Stimulated activated CD8-positive, alpha-beta memory T cell treated with anti-CD3 and anti-CD28 coated beads, Interleukin-12 subunit alpha, Interleukin-12 subunit beta, amount 100 ng/mL, for 24 hours (primary cell): ENCODE measurements around the gene STN1.
"Not testable (repeated sequence)": the region's sequence is repeated elsewhere in the genome, so short reads cannot be mapped to it uniquely, and the experiment has no call there.

Experiments
- DNase-seq: peaks from one replicate; pipeline ENCODE4 v3.0.0-alpha.2; 2020; ENCODE audit errors: extremely low read depth

STN1 gene

GRCh38 chr10:103861505-103861904, 56.5 kb downstream of the STN1 start:
- no peak for DNase-seq

- no peak for DNase-seq
Observed at GRCh38 chr10:103859161-103860086, 58.6 kb downstream of the STN1 start.

GRCh38 chr10:103858360-103858759, 59.6 kb downstream of the STN1 start:
- DNase-seq: no peak

GRCh38 chr10:103856797-103857170, 61.2 kb downstream of the STN1 start:
- no peak for DNase-seq

- DNase-seq: no peak
Observed at GRCh38 chr10:103855852-103856796, 61.9 kb downstream of the STN1 start.

- no peak for DNase-seq
Observed at GRCh38 chr10:103855424-103855823, 62.6 kb downstream of the STN1 start, which contains the start of gene SH3PXD2A. TSS of gene SH3PXD2A (minus strand) at chr10:103855576. CDS start at chr10:103855266, 310 bp downstream.

GRCh38 chr10:103854686-103855391, 63.1 kb downstream of the STN1 start:
- no peak for DNase-seq

- DNase-seq: no peak
Observed at GRCh38 chr10:103854265-103854685, 63.7 kb downstream of the STN1 start.

GRCh38 chr10:103853428-103854264, 64.3 kb downstream of the STN1 start:
- no peak for DNase-seq

- DNase-seq: no peak
Observed at GRCh38 chr10:103852856-103853255, 65.1 kb downstream of the STN1 start.

GRCh38 chr10:103852189-103852711, 65.7 kb downstream of the STN1 start:
- no peak for DNase-seq

- no peak for DNase-seq
Observed at GRCh38 chr10:103851261-103851660, 66.7 kb downstream of the STN1 start.

GRCh38 chr10:103850572-103850895, 67.5 kb downstream of the STN1 start:
- DNase-seq: no peak

GRCh38 chr10:103849880-103850571, 68.0 kb downstream of the STN1 start:
- no peak for DNase-seq

GRCh38 chr10:103849212-103849877, 68.6 kb downstream of the STN1 start:
- DNase-seq: no peak

GRCh38 chr10:103847909-103848468, 70.0 kb downstream of the STN1 start:
- DNase-seq: no peak

- DNase-seq: no peak
Observed at GRCh38 chr10:103847346-103847745, 70.6 kb downstream of the STN1 start.

GRCh38 chr10:103845972-103846371, 72.0 kb downstream of the STN1 start:
- DNase-seq: no peak

- not testable (repeated sequence) for DNase-seq
Observed at GRCh38 chr10:103845346-103845745, 72.6 kb downstream of the STN1 start.
